ENCODE results near the gene ZFP42.

ZFP42 gene

DNA sequence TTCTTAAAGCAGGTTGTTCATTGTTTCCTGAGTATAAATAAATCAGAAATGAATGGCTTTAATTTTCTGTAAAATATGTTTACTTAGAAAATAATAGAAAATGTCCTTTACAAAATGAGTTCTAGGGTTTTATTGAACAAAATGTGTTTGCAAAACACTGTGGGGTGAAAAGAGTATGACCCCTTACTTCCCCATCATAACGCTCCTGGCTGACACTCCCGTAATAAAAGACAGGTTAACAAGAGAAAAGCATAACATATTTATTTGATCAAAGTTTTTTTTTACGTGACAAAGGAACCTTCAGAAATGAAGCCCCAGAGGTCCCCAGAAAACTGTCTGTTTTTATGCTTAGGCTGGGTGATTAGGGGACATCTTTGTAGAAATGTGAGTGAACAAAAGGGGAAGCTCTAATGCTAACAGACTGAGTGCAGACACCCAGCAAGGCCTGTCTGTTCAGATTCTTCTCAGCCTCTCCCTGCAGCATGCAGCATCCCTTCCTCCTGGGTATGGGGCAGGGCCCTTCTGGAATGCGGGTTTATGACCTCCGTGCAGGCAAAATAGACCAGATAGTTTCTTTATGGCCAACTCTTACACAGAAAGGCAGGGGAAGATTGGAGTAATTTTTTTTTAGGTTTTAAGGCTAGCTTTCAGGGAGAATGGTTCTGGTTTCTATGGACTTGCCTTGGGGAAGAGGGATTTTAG lies 26.1 kb downstream of the ZFP42 start:
- ChIA-PET POLR2A (no interaction called here), CTCF (no interaction called here)
- 80% methylated on average over 1 of the region's 5 CpGs for WGBS (ENCODE audit: insufficient coverage)
- DNase-seq: no peak
- Histone ChIP-seq H3K9me3 (ENCODE audit: control extremely low read depth in 1 of 5, control insufficient read depth in 4 of 5, insufficient read depth in 2 of 5, low read depth in 1 of 5, low read length in 4 of 5) (no peaks in the 10 kb centered on the region), H3K27me3 (replicated peaks in 2 of 5; ENCODE audit: control insufficient read depth in 4 of 5, insufficient read depth in 5 of 5, low read length in 4 of 5) (no peaks in the 10 kb centered on the region), H3K36me3 (ENCODE audit: control insufficient read depth in 4 of 4, insufficient read depth in 4 of 4, low read length in 3 of 4) (no peaks in the 10 kb centered on the region), H3K4me3 (ENCODE audit: control insufficient read depth in 1 of 7, extremely low read depth in 1 of 7, insufficient read depth in 4 of 7, low read depth in 2 of 7, low read length in 6 of 7) (no peak overlapping the region), H3K4me1 (ENCODE audit: control extremely low read depth in 1 of 4, control insufficient read depth in 4 of 4, insufficient read depth in 4 of 4, low read length in 3 of 4) (no peaks in the 10 kb centered on the region), H3K27ac (ENCODE audit: insufficient read depth in 1 of 2, low read depth in 1 of 2, low read length in 2 of 2, poor library complexity in 1 of 2, severe bottlenecking in 2 of 2) (no peak overlapping the region)

DNA sequence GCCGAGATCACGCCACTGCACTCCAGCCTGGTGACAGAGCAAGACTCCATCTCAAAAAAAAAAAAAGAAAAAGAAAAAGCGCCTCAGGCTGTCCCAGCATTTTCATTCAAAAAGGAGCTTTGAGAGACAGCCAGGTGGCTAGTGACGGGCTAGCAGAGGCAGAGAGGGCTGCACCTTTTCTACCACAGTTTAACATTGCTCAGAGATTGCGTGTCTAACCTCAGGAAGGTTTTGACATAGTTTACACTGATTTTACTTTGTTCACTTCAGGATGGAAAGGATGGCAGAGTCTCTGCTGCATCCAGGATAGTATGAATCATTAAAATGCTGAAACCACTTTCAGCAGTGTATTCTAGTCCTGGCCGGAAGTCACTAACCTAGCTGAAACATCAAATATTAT lies 28.1 kb downstream of the ZFP42 start:
- 90% methylated on average over 3 of the region's 6 CpGs for WGBS (ENCODE audit: insufficient coverage)
- Histone ChIP-seq H3K27me3 (replicated peaks in 2 of 5; ENCODE audit: control insufficient read depth in 4 of 5, insufficient read depth in 5 of 5, low read length in 4 of 5) (no peaks in the 10 kb centered on the region), H3K9me3 (ENCODE audit: control extremely low read depth in 1 of 5, control insufficient read depth in 4 of 5, insufficient read depth in 2 of 5, low read depth in 1 of 5, low read length in 4 of 5) (no peaks in the 10 kb centered on the region), H3K27ac (ENCODE audit: insufficient read depth in 1 of 2, low read depth in 1 of 2, low read length in 2 of 2, poor library complexity in 1 of 2, severe bottlenecking in 2 of 2) (no peak overlapping the region), H3K4me3 (ENCODE audit: control insufficient read depth in 1 of 7, extremely low read depth in 1 of 7, insufficient read depth in 4 of 7, low read depth in 2 of 7, low read length in 6 of 7) (no peak overlapping the region), H3K4me1 (ENCODE audit: control extremely low read depth in 1 of 4, control insufficient read depth in 4 of 4, insufficient read depth in 4 of 4, low read length in 3 of 4) (no peaks in the 10 kb centered on the region), H3K36me3 (ENCODE audit: control insufficient read depth in 4 of 4, insufficient read depth in 4 of 4, low read length in 3 of 4) (no peaks in the 10 kb centered on the region)
- DNase-seq: no peak
- ChIA-PET CTCF (no interaction called here), POLR2A (no interaction called here)

- no peak overlapping the region for H3K4me3 ChIP-seq (ENCODE audit: control insufficient read depth in 1 of 7, extremely low read depth in 1 of 7, insufficient read depth in 4 of 7, low read depth in 2 of 7, low read length in 6 of 7)
- ChIA-PET POLR2A (interaction anchor here (0.6 kb wide), 1 partner anchor 142 kb away, joined by 3 read pairs; no protein-coding TSS in a partner anchor), CTCF (no interaction called here)
- no peaks in the 10 kb centered on the region for H3K36me3 ChIP-seq (ENCODE audit: control insufficient read depth in 4 of 4, insufficient read depth in 4 of 4, low read length in 3 of 4)
- H3K27me3 ChIP-seq (replicated peaks in 2 of 5; ENCODE audit: control insufficient read depth in 4 of 5, insufficient read depth in 5 of 5, low read length in 4 of 5): peaks cover 0 to under 1% (median 0%) of the 10 kb centered on the region in 5 experiments
- 67% methylated on average over 1 of the region's 2 CpGs for WGBS (ENCODE audit: insufficient coverage)
- DNase-seq: no peak
- H3K27ac ChIP-seq (ENCODE audit: insufficient read depth in 1 of 2, low read depth in 1 of 2, low read length in 2 of 2, poor library complexity in 1 of 2, severe bottlenecking in 2 of 2): no peak overlapping the region
- peaks cover 0 to 5% (median 0%) of the 10 kb centered on the region in 5 experiments for H3K9me3 ChIP-seq (ENCODE audit: control extremely low read depth in 1 of 5, control insufficient read depth in 4 of 5, insufficient read depth in 2 of 5, low read depth in 1 of 5, low read length in 4 of 5)
- H3K4me1 ChIP-seq (ENCODE audit: control extremely low read depth in 1 of 4, control insufficient read depth in 4 of 4, insufficient read depth in 4 of 4, low read length in 3 of 4): no peaks in the 10 kb centered on the region
Measured at GRCh38 chr4:188025476-188025875, 29.9 kb downstream of the ZFP42 start.

GRCh38 chr4:188029114-188029513 lies 33.5 kb downstream of the ZFP42 start:
- H3K27me3 ChIP-seq (replicated peaks in 2 of 5; ENCODE audit: control insufficient read depth in 4 of 5, insufficient read depth in 5 of 5, low read length in 4 of 5): peaks cover 0 to 23% (median 15%) of the 10 kb centered on the region in 5 experiments
- H3K27ac ChIP-seq (ENCODE audit: insufficient read depth in 1 of 2, low read depth in 1 of 2, low read length in 2 of 2, poor library complexity in 1 of 2, severe bottlenecking in 2 of 2): no peak overlapping the region
- WGBS (ENCODE audit: insufficient coverage): 97% methylated on average over 5 of the region's 13 CpGs
- peaks cover 0 to 10% (median 0%) of the 10 kb centered on the region in 5 experiments for H3K9me3 ChIP-seq (ENCODE audit: control extremely low read depth in 1 of 5, control insufficient read depth in 4 of 5, insufficient read depth in 2 of 5, low read depth in 1 of 5, low read length in 4 of 5)
- DNase-seq: no peak
- ChIA-PET CTCF (no interaction called here), POLR2A (no interaction called here)
- H3K4me3 ChIP-seq (ENCODE audit: control insufficient read depth in 1 of 7, extremely low read depth in 1 of 7, insufficient read depth in 4 of 7, low read depth in 2 of 7, low read length in 6 of 7): no peak overlapping the region
- H3K36me3 ChIP-seq (ENCODE audit: control insufficient read depth in 4 of 4, insufficient read depth in 4 of 4, low read length in 3 of 4): no peaks in the 10 kb centered on the region
- H3K4me1 ChIP-seq (ENCODE audit: control extremely low read depth in 1 of 4, control insufficient read depth in 4 of 4, insufficient read depth in 4 of 4, low read length in 3 of 4): no peaks in the 10 kb centered on the region

DNA sequence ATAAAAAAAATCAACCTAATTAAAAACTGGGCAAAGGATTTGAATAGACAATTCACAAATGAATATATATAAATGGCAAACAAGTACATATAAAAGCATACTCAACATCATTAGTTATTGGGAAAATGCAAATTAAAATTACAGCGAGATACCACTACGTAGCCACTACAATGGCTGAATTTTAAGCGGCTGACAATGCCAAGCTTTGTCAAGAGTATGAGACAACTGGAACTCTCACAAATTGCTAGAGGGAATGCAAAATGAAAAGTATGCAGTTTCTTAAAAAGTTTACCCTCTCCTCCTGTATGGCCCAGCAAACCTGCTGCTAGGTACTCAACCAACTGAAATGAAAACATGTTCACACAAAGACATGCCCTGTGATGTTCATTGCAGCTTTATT lies 34.8 kb downstream of the ZFP42 start:
- no peaks in the 10 kb centered on the region for H3K4me1 ChIP-seq (ENCODE audit: control extremely low read depth in 1 of 4, control insufficient read depth in 4 of 4, insufficient read depth in 4 of 4, low read length in 3 of 4)
- no peak overlapping the region for H3K27ac ChIP-seq (ENCODE audit: insufficient read depth in 1 of 2, low read depth in 1 of 2, low read length in 2 of 2, poor library complexity in 1 of 2, severe bottlenecking in 2 of 2)
- no peak overlapping the region for H3K4me3 ChIP-seq (ENCODE audit: control insufficient read depth in 1 of 7, extremely low read depth in 1 of 7, insufficient read depth in 4 of 7, low read depth in 2 of 7, low read length in 6 of 7)
- peaks cover 0 to 23% (median 15%) of the 10 kb centered on the region in 5 experiments for H3K27me3 ChIP-seq (replicated peaks in 2 of 5; ENCODE audit: control insufficient read depth in 4 of 5, insufficient read depth in 5 of 5, low read length in 4 of 5)
- H3K9me3 ChIP-seq (ENCODE audit: control extremely low read depth in 1 of 5, control insufficient read depth in 4 of 5, insufficient read depth in 2 of 5, low read depth in 1 of 5, low read length in 4 of 5): peaks cover 0 to 10% (median 0%) of the 10 kb centered on the region in 5 experiments
- H3K36me3 ChIP-seq (ENCODE audit: control insufficient read depth in 4 of 4, insufficient read depth in 4 of 4, low read length in 3 of 4): no peaks in the 10 kb centered on the region
- no peak for DNase-seq
- 100% methylated on average over 2 of the region's 3 CpGs for WGBS (ENCODE audit: insufficient coverage)
- POLR2A ChIA-PET: no interaction called here
- CTCF ChIA-PET: no interaction called here

DNA sequence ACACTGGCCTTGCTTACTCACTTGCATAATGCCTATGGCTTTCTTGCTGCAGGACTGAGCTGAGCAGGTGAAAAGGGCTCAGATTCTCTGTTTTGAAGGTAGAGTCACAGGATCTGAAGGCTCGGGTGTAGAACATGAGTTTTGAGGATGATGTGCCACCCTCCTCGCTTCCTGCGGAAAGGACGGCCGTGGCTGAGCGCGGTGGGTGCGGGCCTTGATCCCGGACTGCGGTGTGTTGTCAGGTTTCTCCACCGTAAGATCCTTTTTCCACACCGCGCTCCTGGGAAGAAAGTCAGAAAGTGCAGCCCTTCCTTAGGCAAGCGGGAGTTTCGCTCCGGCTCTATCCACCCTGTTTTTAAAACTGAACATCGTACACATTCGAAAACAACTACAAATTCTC lies 36.2 kb downstream of the ZFP42 start:
- CTCF ChIA-PET: no interaction called here
- Histone ChIP-seq H3K4me3 (ENCODE audit: control insufficient read depth in 1 of 7, extremely low read depth in 1 of 7, insufficient read depth in 4 of 7, low read depth in 2 of 7, low read length in 6 of 7) (no peak overlapping the region), H3K27ac (ENCODE audit: insufficient read depth in 1 of 2, low read depth in 1 of 2, low read length in 2 of 2, poor library complexity in 1 of 2, severe bottlenecking in 2 of 2) (no peak overlapping the region), H3K4me1 (ENCODE audit: control extremely low read depth in 1 of 4, control insufficient read depth in 4 of 4, insufficient read depth in 4 of 4, low read length in 3 of 4) (no peaks in the 10 kb centered on the region), H3K36me3 (ENCODE audit: control insufficient read depth in 4 of 4, insufficient read depth in 4 of 4, low read length in 3 of 4) (no peaks in the 10 kb centered on the region), H3K27me3 (replicated peaks in 2 of 5; ENCODE audit: control insufficient read depth in 4 of 5, insufficient read depth in 5 of 5, low read length in 4 of 5) (peaks cover 0 to 23% (median 15%) of the 10 kb centered on the region in 5 experiments), H3K9me3 (ENCODE audit: control extremely low read depth in 1 of 5, control insufficient read depth in 4 of 5, insufficient read depth in 2 of 5, low read depth in 1 of 5, low read length in 4 of 5) (peaks cover 0 to 10% (median 3%) of the 10 kb centered on the region in 5 experiments)
- WGBS (ENCODE audit: insufficient coverage): 0% methylated on average over 1 of the region's 18 CpGs
- no peak for DNase-seq
- POLR2A ChIA-PET: no interaction called here

DNA sequence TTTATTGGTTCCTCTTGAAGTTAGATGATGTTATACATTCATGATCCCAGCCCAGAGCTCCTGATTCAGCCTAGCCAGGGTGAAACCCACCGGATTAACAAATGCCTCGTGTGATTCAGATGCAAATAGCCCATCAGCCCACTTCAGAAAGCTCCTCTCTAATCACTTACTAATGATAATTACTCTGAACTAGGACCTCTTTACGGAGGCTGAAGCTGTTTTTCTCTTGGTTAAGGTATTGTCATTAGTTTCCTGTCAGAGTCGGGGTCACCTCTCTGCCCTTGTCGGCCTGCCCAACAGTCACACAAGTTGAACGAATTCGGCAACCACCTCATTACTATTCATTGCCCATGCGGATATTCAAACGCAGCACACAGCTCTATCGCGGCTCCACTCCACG lies 36.6 kb downstream of the ZFP42 start:
- peaks cover 0 to 10% (median 3%) of the 10 kb centered on the region in 5 experiments for H3K9me3 ChIP-seq (ENCODE audit: control extremely low read depth in 1 of 5, control insufficient read depth in 4 of 5, insufficient read depth in 2 of 5, low read depth in 1 of 5, low read length in 4 of 5)
- no peaks in the 10 kb centered on the region for H3K4me1 ChIP-seq (ENCODE audit: control extremely low read depth in 1 of 4, control insufficient read depth in 4 of 4, insufficient read depth in 4 of 4, low read length in 3 of 4)
- no peak for DNase-seq
- CTCF ChIA-PET: no interaction called here
- H3K36me3 ChIP-seq (ENCODE audit: control insufficient read depth in 4 of 4, insufficient read depth in 4 of 4, low read length in 3 of 4): no peaks in the 10 kb centered on the region
- no peak overlapping the region for H3K4me3 ChIP-seq (ENCODE audit: control insufficient read depth in 1 of 7, extremely low read depth in 1 of 7, insufficient read depth in 4 of 7, low read depth in 2 of 7, low read length in 6 of 7)
- peaks cover 0 to 23% (median 15%) of the 10 kb centered on the region in 5 experiments for H3K27me3 ChIP-seq (replicated peaks in 2 of 5; ENCODE audit: control insufficient read depth in 4 of 5, insufficient read depth in 5 of 5, low read length in 4 of 5)
- no peak overlapping the region for H3K27ac ChIP-seq (ENCODE audit: insufficient read depth in 1 of 2, low read depth in 1 of 2, low read length in 2 of 2, poor library complexity in 1 of 2, severe bottlenecking in 2 of 2)
- POLR2A ChIA-PET: no interaction called here
- 7% methylated on average over 3 of the region's 12 CpGs for WGBS (ENCODE audit: insufficient coverage)

Data from common myeloid progenitor, CD34-positive (primary cell).